ENCODE measurements around the gene SPEG. TPM values are rescaled to one million over a fixed set of nuclear protein-coding genes. Genes with fewer than 3 reads are reported as not detected.
"Not testable (repeated sequence)": the region's sequence is repeated elsewhere in the genome, so short reads cannot be mapped to it uniquely, and the experiment has no call there.

SPEG gene
- total RNA-seq, 1 experiment from 2014 or later: 16.7 TPM

GRCh38 chr2:219387306-219388120 is 47.1 kb upstream of the SPEG start, which contains the start of gene DNPEP:
Gene DNPEP (minus strand): TSS chr2:219387912. CDS start chr2:219387794, 118 bp downstream.
- peak; percentile 93 for DNase-seq
- H3K27me3 Mint-ChIP-seq (ENCODE audit: unreplicated experiment): no peaks in the 10 kb centered on the region
- H3K4me3 Mint-ChIP-seq (ENCODE audit: low read depth, unreplicated experiment): peak within 1 kb of the TSS; percentile 94
- no peaks in the 10 kb centered on the region for H3K4me1 Mint-ChIP-seq (ENCODE audit: low read depth, unreplicated experiment)
- CTCF ChIA-PET: interaction anchor here (0.6 to 2.0 kb wide), 14 partner anchors 11 to 801 kb away, joined by 3 to 11 read pairs (median 4); a partner anchor contains a TSS
- peaks cover 47% of the 10 kb centered on the region for H3K36me3 Mint-ChIP-seq (ENCODE audit: insufficient read depth, unreplicated experiment)
- no peak for TF ChIP-seq CTCF (IDR thresholded peaks at IDR 0.05; ENCODE audit: unreplicated experiment)
- BruUV-seq (replicated peaks): no TSS peak
- intact Hi-C loops (cut with micrococcal nuclease; ENCODE audit: unreplicated experiment): no loop called here
- no peaks in the 10 kb centered on the region for H3K9me3 Mint-ChIP-seq (ENCODE audit: low read depth, unreplicated experiment)
- H3K27ac Mint-ChIP-seq (ENCODE audit: unreplicated experiment): peak within 1 kb of the TSS; percentile 90

- Mint-ChIP-seq H3K27me3 (ENCODE audit: unreplicated experiment) (peaks cover 3% of the 10 kb centered on the region), H3K4me3 (ENCODE audit: low read depth, unreplicated experiment) (peak overlapping the region; percentile 94), H3K9me3 (ENCODE audit: low read depth, unreplicated experiment) (no peaks in the 10 kb centered on the region), H3K27ac (ENCODE audit: unreplicated experiment) (peak overlapping the region; percentile 90), H3K4me1 (ENCODE audit: low read depth, unreplicated experiment) (no peaks in the 10 kb centered on the region), H3K36me3 (ENCODE audit: insufficient read depth, unreplicated experiment) (peaks cover 42% of the 10 kb centered on the region)
- DNase-seq: peak; percentile 98
- TF ChIP-seq CTCF (IDR thresholded peaks at IDR 0.05; ENCODE audit: unreplicated experiment): peak; percentile 40
- intact Hi-C loops (cut with micrococcal nuclease; ENCODE audit: unreplicated experiment): no loop called here
- CTCF ChIA-PET: interaction anchor here (0.6 to 2.0 kb wide), 16 partner anchors 10 to 800 kb away, joined by 3 to 11 read pairs (median 4); a partner anchor contains a TSS
- no TSS peak for BruUV-seq (replicated peaks)
Observed at GRCh38 chr2:219388121-219388906, 46.3 kb upstream of the SPEG start.

GRCh38 chr2:219388907-219389156 is 45.8 kb upstream of the SPEG start:
- CTCF ChIA-PET: interaction anchor here (0.7 to 2.0 kb wide), 6 partner anchors 10 to 132 kb away, joined by 3 to 10 read pairs (median 4); a partner anchor contains a TSS
- no peak for TF ChIP-seq CTCF (IDR thresholded peaks at IDR 0.05; ENCODE audit: unreplicated experiment)
- Mint-ChIP-seq H3K27me3 (ENCODE audit: unreplicated experiment) (peaks cover 9% of the 10 kb centered on the region), H3K27ac (ENCODE audit: unreplicated experiment) (no peak overlapping the region), H3K4me3 (ENCODE audit: low read depth, unreplicated experiment) (peak overlapping the region; percentile 94), H3K9me3 (ENCODE audit: low read depth, unreplicated experiment) (no peaks in the 10 kb centered on the region), H3K4me1 (ENCODE audit: low read depth, unreplicated experiment) (no peaks in the 10 kb centered on the region), H3K36me3 (ENCODE audit: insufficient read depth, unreplicated experiment) (peaks cover 36% of the 10 kb centered on the region)
- intact Hi-C loops (cut with micrococcal nuclease; ENCODE audit: unreplicated experiment): no loop called here
- DNase-seq: no peak
- BruUV-seq (replicated peaks): no TSS peak

- intact Hi-C loops (cut with micrococcal nuclease; ENCODE audit: unreplicated experiment): no loop called here
- Mint-ChIP-seq H3K36me3 (ENCODE audit: insufficient read depth, unreplicated experiment) (peaks cover 12% of the 10 kb centered on the region), H3K27ac (ENCODE audit: unreplicated experiment) (no peak overlapping the region), H3K27me3 (ENCODE audit: unreplicated experiment) (peaks cover 16% of the 10 kb centered on the region), H3K4me1 (ENCODE audit: low read depth, unreplicated experiment) (no peaks in the 10 kb centered on the region), H3K9me3 (ENCODE audit: low read depth, unreplicated experiment) (peaks cover 2% of the 10 kb centered on the region), H3K4me3 (ENCODE audit: low read depth, unreplicated experiment) (no peak overlapping the region)
- CTCF ChIA-PET: interaction anchor here (0.7 kb wide), 1 partner anchor 483 kb away, joined by 4 read pairs; no protein-coding TSS in a partner anchor
- TF ChIP-seq CTCF (IDR thresholded peaks at IDR 0.05; ENCODE audit: unreplicated experiment): no peak
- no peak for DNase-seq
- no TSS peak for BruUV-seq (replicated peaks)
Observed at GRCh38 chr2:219392754-219393153, 41.9 kb upstream of the SPEG start.

- H3K27me3 Mint-ChIP-seq (ENCODE audit: unreplicated experiment): peaks cover 16% of the 10 kb centered on the region
- BruUV-seq (replicated peaks); CTCF ChIA-PET; DNase-seq; H3K4me3 Mint-ChIP-seq (ENCODE audit: low read depth, unreplicated experiment); H3K36me3 Mint-ChIP-seq (ENCODE audit: insufficient read depth, unreplicated experiment); H3K9me3 Mint-ChIP-seq (ENCODE audit: low read depth, unreplicated experiment); H3K27ac Mint-ChIP-seq (ENCODE audit: unreplicated experiment); H3K4me1 Mint-ChIP-seq (ENCODE audit: low read depth, unreplicated experiment); intact Hi-C loops (cut with micrococcal nuclease; ENCODE audit: unreplicated experiment): not testable (repeated sequence)
Observed at GRCh38 chr2:219395056-219395455, 39.6 kb upstream of the SPEG start.

Measured in Calu3 (cell line).